H1 (cell line): ENCODE results near the gene TM9SF2. TPM values are rescaled to one million over a fixed set of nuclear protein-coding genes. Genes with fewer than 3 reads are reported as not detected.
A peak's percentile ranks its signal among the peaks of the same experiment; 100 is the strongest.

Source experiments
- CTCF ChIA-PET: fragments of 300-600 bp; sonication (Branson Sonifier 250); formaldehyde crosslinking; loops from one replicate; lab custom pipeline; 2021; ENCODE audit not compliant: partially characterized antibody; lab: Charles Lee
- POLR2A ChIA-PET: fragments of 300-600 bp; sonication (Branson Sonifier 250); formaldehyde crosslinking; loops from one replicate; lab custom pipeline; 2021; ENCODE audit warnings: inconsistent platforms; ENCODE audit not compliant: partially characterized antibody; lab: Charles Lee
- DNase-seq, 2 experiments: peaks; one replicate each; pipeline versions ENCODE4 v3.0.0 to v3.0.0-alpha.2; 2010 to 2022; ENCODE audit warnings: low spot score in 2 of 2, low read depth in 1 of 2, mixed read lengths in 1 of 2
- FAIRE-seq: peaks from 2 replicates; lab custom pipeline; 2011; peaks lifted over from hg19 to GRCh38; lab: Jason Lieb, UNC
- H2AFZ ChIP-seq: 2 replicates; pipeline ENCODE4 v1.8.1; 2012; ENCODE audit warnings: low read length, inconsistent platforms
- H2AK5ac ChIP-seq: 2 replicates; pipeline ENCODE4 v1.6.1; 2013; ENCODE audit warnings: low read depth, low read length
- H2BK120ac ChIP-seq: replicated peaks from 2 replicates; pipeline ENCODE3; 2013; ENCODE audit warnings: low read depth, low read length, inconsistent platforms
- H2BK12ac ChIP-seq: 2 replicates; pipeline ENCODE4 v1.6.1; 2013; ENCODE audit warnings: low read depth, low read length
- H2BK15ac ChIP-seq: 2 replicates; pipeline ENCODE4 v1.6.1; 2013; ENCODE audit warnings: low read length
- H2BK20ac ChIP-seq: 2 replicates; pipeline ENCODE4 v1.6.1; 2013; ENCODE audit warnings: low read length
- H2BK5ac ChIP-seq: 2 replicates; pipeline ENCODE4 v1.6.1; 2013; ENCODE audit warnings: low read depth, low read length
- H3K14ac ChIP-seq: 2 replicates; pipeline ENCODE4 v1.6.1; 2013; ENCODE audit warnings: inconsistent platforms; ENCODE audit not compliant: insufficient read length
- H3K18ac ChIP-seq: 2 replicates; pipeline ENCODE4 v1.6.1; 2013; ENCODE audit warnings: low read length; ENCODE audit errors: extremely low read depth
- H3K23ac ChIP-seq: 2 replicates; pipeline ENCODE4 v1.6.1; 2013; ENCODE audit warnings: inconsistent platforms; ENCODE audit not compliant: insufficient read length
- H3K23me2 ChIP-seq: 2 replicates; pipeline ENCODE4 v1.6.1; 2013; ENCODE audit warnings: low read depth, low read length
- H3K27ac ChIP-seq: 2 replicates; pipeline ENCODE4 v1.6.1; 2011; ENCODE audit warnings: low read depth, low read length, inconsistent platforms
- H3K27me3 ChIP-seq, 4 experiments: replicated peaks in 1 of 4; 1 replicate in 1 of 4; 2 replicates in 3 of 4; pipeline versions ENCODE4 v1.6.1 to v1.8.1; 2011 to 2013; ENCODE audit warnings: low read length in 3 of 4, mild to moderate bottlenecking in 3 of 4, inconsistent platforms in 2 of 4, mixed read lengths in 2 of 4, moderate library complexity in 1 of 4; ENCODE audit not compliant: control insufficient read depth in 3 of 4, insufficient read depth in 3 of 4; ENCODE audit errors: extremely low read depth in 1 of 4
- H3K36me3 ChIP-seq, 4 experiments: 2 replicates each; pipeline versions ENCODE4 v1.6.1 to v1.8.1; 2011 to 2013; ENCODE audit warnings: mild to moderate bottlenecking in 4 of 4, low read length in 3 of 4, moderate library complexity in 2 of 4, control low read depth in 1 of 4, inconsistent platforms in 1 of 4; ENCODE audit not compliant: insufficient read depth in 4 of 4, control insufficient read depth in 2 of 4
- H3K4ac ChIP-seq: replicated peaks from 2 replicates; pipeline ENCODE3; 2013; ENCODE audit warnings: low read length, low read depth, mixed read lengths, inconsistent platforms; ENCODE audit not compliant: insufficient read length
- H3K4me1 ChIP-seq, 4 experiments: replicated peaks in 1 of 4; 1 replicate in 1 of 4; 2 replicates in 3 of 4; pipeline versions ENCODE4 v1.6.1 to v1.8.1; 2011 to 2013; ENCODE audit warnings: low read length in 3 of 4, inconsistent platforms in 2 of 4, mixed read lengths in 1 of 4; ENCODE audit not compliant: insufficient read depth in 4 of 4, control insufficient read depth in 3 of 4
- H3K4me2 ChIP-seq, 2 experiments: 2 replicates each; pipeline versions ENCODE4 v1.6.1 to v1.8.1; 2011 to 2013; ENCODE audit warnings: low read depth in 2 of 2, low read length in 2 of 2, control low read depth in 1 of 2, inconsistent platforms in 1 of 2, mild to moderate bottlenecking in 1 of 2; ENCODE audit not compliant: insufficient read depth in 1 of 2
- H3K4me3 ChIP-seq, 4 experiments: fragments of 200-600, 300-600 bp in 1 of 4; sonication (generic), shearing (Covaris generic), sonication (Bioruptor Twin) in 1 of 4; 2 replicates each; pipeline versions ENCODE4 v1.5.1 to v1.8.1; 2011 to 2016; ENCODE audit warnings: low read length in 4 of 4, low read depth in 3 of 4, control low read depth in 2 of 4, inconsistent platforms in 2 of 4, mild to moderate bottlenecking in 2 of 4, mixed read lengths in 1 of 4, moderate library complexity in 1 of 4; ENCODE audit not compliant: insufficient read depth in 2 of 4; ENCODE audit errors: extremely low read depth in 1 of 4
- H3K56ac ChIP-seq: replicated peaks from 2 replicates; pipeline ENCODE3; 2013; ENCODE audit warnings: low read depth, mild to moderate bottlenecking, mixed read lengths, low read length, inconsistent platforms; ENCODE audit not compliant: insufficient read length
- H3K79me1 ChIP-seq: 2 replicates; pipeline ENCODE4 v1.6.1; 2013; ENCODE audit warnings: low read depth, low read length, control low read depth
- H3K79me2 ChIP-seq, 2 experiments: 2 replicates each; pipeline versions ENCODE4 v1.6.1 to v1.8.1; 2012 to 2013; ENCODE audit warnings: low read length in 2 of 2, mild to moderate bottlenecking in 2 of 2, inconsistent platforms in 1 of 2; ENCODE audit not compliant: insufficient read depth in 2 of 2, control insufficient read depth in 1 of 2
- H3K9ac ChIP-seq, 4 experiments: replicated peaks in 1 of 4; 1 replicate in 1 of 4; 2 replicates in 3 of 4; pipeline versions ENCODE4 v1.6.1 to v1.8.1; 2011 to 2013; ENCODE audit warnings: low read depth in 3 of 4, low read length in 3 of 4, control low read depth in 2 of 4, mild to moderate bottlenecking in 2 of 4, moderate library complexity in 2 of 4, inconsistent platforms in 1 of 4; ENCODE audit errors: extremely low read depth in 1 of 4
- H3K9me3 ChIP-seq, 2 experiments: 2 replicates each; pipeline versions ENCODE4 v1.6.1 to v1.8.1; 2012 to 2013; ENCODE audit warnings: mild to moderate bottlenecking in 2 of 2, moderate library complexity in 2 of 2, control low read depth in 1 of 2, inconsistent platforms in 1 of 2, low read depth in 1 of 2, low read length in 1 of 2, mixed read lengths in 1 of 2; ENCODE audit not compliant: insufficient read depth in 2 of 2
- H4K20me1 ChIP-seq, 2 experiments: replicated peaks in 1 of 2; 2 replicates each; pipeline versions ENCODE3 to v1.8.1; 2011 to 2013; ENCODE audit warnings: inconsistent platforms in 2 of 2, low read length in 2 of 2, mild to moderate bottlenecking in 1 of 2; ENCODE audit not compliant: insufficient read depth in 2 of 2, control insufficient read depth in 1 of 2
- H4K5ac ChIP-seq: 2 replicates; pipeline ENCODE4 v1.6.1; 2013; ENCODE audit warnings: low read length, low read depth, mixed read lengths, inconsistent platforms; ENCODE audit not compliant: insufficient read length
- H4K8ac ChIP-seq: 2 replicates; pipeline ENCODE4 v1.8.0; 2013; ENCODE audit warnings: mild to moderate bottlenecking, moderate library complexity, low read length, inconsistent platforms; ENCODE audit not compliant: insufficient read depth; ENCODE audit errors: extremely low read depth
- H4K91ac ChIP-seq: replicated peaks from 2 replicates; pipeline ENCODE3; 2013; ENCODE audit warnings: low read length, mixed read lengths, inconsistent platforms; ENCODE audit not compliant: insufficient read length
- ATF3 ChIP-seq: IDR thresholded peaks from 2 replicates; pipeline ENCODE4 v1.6.1; 2011; ENCODE audit warnings: low read depth, mild to moderate bottlenecking, low read length; ENCODE audit not compliant: insufficient read depth
- CHD1 ChIP-seq: IDR thresholded peaks from 2 replicates; pipeline ENCODE4 v1.6.1; 2012; ENCODE audit warnings: low read depth, low read length, improper control_type of control experiment
- EGR1 ChIP-seq: IDR thresholded peaks from 2 replicates; pipeline ENCODE4 v1.6.1; 2011; ENCODE audit warnings: low read depth, low read length, borderline replicate concordance
- EP300 ChIP-seq, 2 experiments: IDR thresholded peaks; 1 replicate in 1 of 2; 2 replicates in 1 of 2; pipeline ENCODE4 v1.6.1; 2011 to 2012; ENCODE audit warnings: low read depth in 2 of 2, low read length in 2 of 2, mild to moderate bottlenecking in 2 of 2, borderline replicate concordance in 1 of 2, inconsistent platforms in 1 of 2, moderate library complexity in 1 of 2
- KDM5A ChIP-seq: fragments of 200-600 bp; IDR thresholded peaks from 2 replicates; pipeline ENCODE4 v1.7.1; 2012; ENCODE audit warnings: mild to moderate bottlenecking, low read length, inconsistent platforms, mixed read lengths
- NRF1 ChIP-seq: IDR thresholded peaks from 2 replicates; pipeline ENCODE4 v1.6.1; 2011; ENCODE audit warnings: mild to moderate bottlenecking, low read depth, low read length, improper control_type of control experiment
- RAD21 ChIP-seq, 2 experiments: IDR thresholded peaks in 1 of 2; conservative IDR thresholded peaks in 1 of 2; 2 replicates each; pipeline ENCODE4 v1.6.1; 2011; ENCODE audit warnings: low read depth in 2 of 2, low read length in 2 of 2, improper control_type of control experiment in 1 of 2, inconsistent platforms in 1 of 2, mild to moderate bottlenecking in 1 of 2, moderate library complexity in 1 of 2
- TAF7 ChIP-seq: optimal IDR thresholded peaks from 2 replicates; pipeline ENCODE3; 2011; ENCODE audit warnings: low read depth, mild to moderate bottlenecking, inconsistent platforms, low read length, moderate library complexity, borderline replicate concordance
- TCF12 ChIP-seq: IDR thresholded peaks from 2 replicates; pipeline ENCODE4 v1.6.1; 2011; ENCODE audit warnings: low read depth, mild to moderate bottlenecking, low read length
- WGBS, 2 experiments: shearing (Covaris generic) in 1 of 2; methylation state at CpG; one replicate each; pipeline versions ENCODE4 v1.1.6 to v1.1.7; 2013 to 2015; ENCODE audit warnings: low lambda C conversion rate in 2 of 2, mixed read lengths in 2 of 2, inconsistent platforms in 1 of 2, low coverage in 1 of 2, missing lambda C conversion rate in 1 of 2; ENCODE audit not compliant: insufficient replicate concordance in 2 of 2, insufficient coverage in 1 of 2, insufficient read length in 1 of 2; ENCODE audit errors: extremely low coverage in 1 of 2, missing lambda C conversion rate in 1 of 2; 5-methylcytosine and 5-hydroxymethylcytosine counted together
- polyA plus RNA-seq, 7 experiments: library from polyadenylated mRNA; depleted of rRNA in 3 of 7; stranded (reverse) in 5 of 7; unstranded in 2 of 7; fragments of >200 nt in 5 of 7; fragments of 200-250 nt in 2 of 7; gene quantifications; 1 replicate in 5 of 7; 2 replicates in 1 of 7; 4 replicates in 1 of 7; pipeline versions ENCODE4 v1.2.1 to v1.2.3, GENCODE V29; 2011 to 2013; ENCODE audit warnings: missing spikeins in 2 of 7, mixed read lengths in 2 of 7
- total RNA-seq: library from RNA; stranded (reverse); fragmentation: NEBNext Ultra II Directional; extraction: Animal tissue kit (Norgen Biotek cat#: 25700); gene quantifications from 2 replicates; pipeline ENCODE4 v1.2.1, GENCODE V29; 2021

TM9SF2 gene
- total and polyA plus RNA-seq, 2 of the 8 experiments (the other 6 are each of a cell fraction or from before 2014, with no cell fraction given): 68.0 to 101 TPM

- Histone ChIP-seq H3K79me1 (no peaks in the 10 kb centered on the region), H4K5ac (no peak overlapping the region), H3K27me3 (no peaks in the 10 kb centered on the region), H3K36me3 (no peaks in the 10 kb centered on the region), H3K56ac (no peak overlapping the region), H3K18ac (no peak overlapping the region), H3K14ac (no peak overlapping the region), H3K27ac (no peak overlapping the region), H3K4me2 (no peak overlapping the region), H2AK5ac (no peak overlapping the region), H3K79me2 (no peaks in the 10 kb centered on the region), H2BK120ac (no peak overlapping the region), H2BK15ac (no peak overlapping the region), H2BK20ac (no peak overlapping the region), H2BK12ac (no peak overlapping the region), H3K4me3 (no peak overlapping the region), H2BK5ac (no peak overlapping the region), H3K4ac (no peak overlapping the region), H3K23me2 (no peaks in the 10 kb centered on the region), H3K23ac (no peak overlapping the region), H4K8ac (no peak overlapping the region), H2AFZ (no peak overlapping the region), H4K91ac (no peak overlapping the region), H4K20me1 (no peaks in the 10 kb centered on the region), H3K9ac (no peak overlapping the region), H3K9me3 (no peaks in the 10 kb centered on the region), H3K4me1 (no peaks in the 10 kb centered on the region; a peak in 1 of 7 replicates)
- CTCF ChIA-PET: interaction anchor here (0.7 to 4.7 kb wide), 25 partner anchors 8 to 995 kb away, joined by 3 to 36 read pairs (median 5); no protein-coding TSS in a partner anchor
- 90% methylated on average over 10 of the region's 10 CpGs; no CpG with 5 or more reads in 1 of the 2 experiments for WGBS, 2 experiments
- peak; percentile 52 for FAIRE-seq
- POLR2A ChIA-PET: no interaction called here
- no peak for DNase-seq
- no peak for TF ChIP-seq NRF1
- TF ChIP-seq ATF3: no peak
- TF ChIP-seq EGR1: no peak
- TF ChIP-seq TCF12: no peak
- TF ChIP-seq EP300 (IDR thresholded peaks at IDR 0.05; ENCODE audit: borderline replicate concordance in 1 of 2, low read depth in 2 of 2, low read length in 2 of 2): no peak
- TF ChIP-seq KDM5A: no peak
- TF ChIP-seq CHD1: no peak
- TF ChIP-seq RAD21 (IDR thresholded peaks at IDR 0.05 in 1 of 2, conservative IDR thresholded peaks at IDR 0.05 in 1 of 2; ENCODE audit: low read depth in 2 of 2, low read length in 2 of 2): peak; percentile 40 to 52
- no peak for TF ChIP-seq TAF7
Measured at GRCh38 chr13:99577934-99578917, 77.0 kb downstream of the TM9SF2 start.
